ENCODE measurements around the gene KCNK10.

- TF ChIP-seq, protein P1, sequence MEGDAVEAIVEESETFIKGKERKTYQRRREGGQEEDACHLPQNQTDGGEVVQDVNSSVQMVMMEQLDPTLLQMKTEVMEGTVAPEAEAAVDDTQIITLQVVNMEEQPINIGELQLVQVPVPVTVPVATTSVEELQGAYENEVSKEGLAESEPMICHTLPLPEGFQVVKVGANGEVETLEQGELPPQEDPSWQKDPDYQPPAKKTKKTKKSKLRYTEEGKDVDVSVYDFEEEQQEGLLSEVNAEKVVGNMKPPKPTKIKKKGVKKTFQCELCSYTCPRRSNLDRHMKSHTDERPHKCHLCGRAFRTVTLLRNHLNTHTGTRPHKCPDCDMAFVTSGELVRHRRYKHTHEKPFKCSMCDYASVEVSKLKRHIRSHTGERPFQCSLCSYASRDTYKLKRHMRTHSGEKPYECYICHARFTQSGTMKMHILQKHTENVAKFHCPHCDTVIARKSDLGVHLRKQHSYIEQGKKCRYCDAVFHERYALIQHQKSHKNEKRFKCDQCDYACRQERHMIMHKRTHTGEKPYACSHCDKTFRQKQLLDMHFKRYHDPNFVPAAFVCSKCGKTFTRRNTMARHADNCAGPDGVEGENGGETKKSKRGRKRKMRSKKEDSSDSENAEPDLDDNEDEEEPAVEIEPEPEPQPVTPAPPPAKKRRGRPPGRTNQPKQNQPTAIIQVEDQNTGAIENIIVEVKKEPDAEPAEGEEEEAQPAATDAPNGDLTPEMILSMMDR (IDR thresholded peaks at IDR 0.05), result no peak
- TF ChIP-seq POLR2A (IDR thresholded peaks at IDR 0.05), result no peak
Measured at GRCh38 chr14:88310449-88310848, 12.6 kb downstream of the KCNK10 start.
